HFF-Myc (cell line): ENCODE measurements around the gene AGBL2.
"Not testable (repeated sequence)": the region's sequence is repeated elsewhere in the genome, so short reads cannot be mapped to it uniquely, and the experiment has no call there.

Experiments
- DNase-seq: peaks from one replicate; pipeline ENCODE4 v3.0.0-alpha.2; 2011; ENCODE audit warnings: low read depth; ENCODE audit errors: extremely low read depth
- H3K4me3 ChIP-seq: replicated peaks from 2 replicates; pipeline ENCODE4 v1.5.1; 2011; ENCODE audit warnings: low read depth, mild to moderate bottlenecking, control low read depth, low read length
- TF ChIP-seq, protein P1 (sequence below): IDR thresholded peaks from 2 replicates; pipeline ENCODE4 v1.5.1; 2012; ENCODE audit warnings: mild to moderate bottlenecking, low read depth, low read length, control low read depth; ENCODE audit errors: missing control alignments

Gene AGBL2

DNA sequence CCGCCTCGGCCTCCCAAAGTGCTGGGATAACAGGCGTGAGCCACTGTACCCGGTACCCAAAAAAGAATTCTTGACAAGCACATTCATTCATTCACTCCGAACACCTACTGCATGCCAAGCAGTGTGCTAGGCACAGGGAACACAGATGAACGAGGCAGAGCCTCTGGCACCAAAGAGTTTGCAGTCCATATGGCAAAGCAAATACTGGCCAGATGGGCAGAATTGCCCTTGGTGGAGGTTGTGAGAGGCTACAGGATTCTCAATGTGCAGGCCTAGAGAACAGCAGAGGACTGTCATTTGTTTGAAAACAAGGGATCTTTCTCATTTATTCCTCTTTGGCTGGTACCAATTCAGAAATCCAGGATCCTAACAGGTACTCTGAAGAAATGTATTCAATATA is 45.3 kb downstream of the AGBL2 start:
- TF ChIP-seq, protein P1, sequence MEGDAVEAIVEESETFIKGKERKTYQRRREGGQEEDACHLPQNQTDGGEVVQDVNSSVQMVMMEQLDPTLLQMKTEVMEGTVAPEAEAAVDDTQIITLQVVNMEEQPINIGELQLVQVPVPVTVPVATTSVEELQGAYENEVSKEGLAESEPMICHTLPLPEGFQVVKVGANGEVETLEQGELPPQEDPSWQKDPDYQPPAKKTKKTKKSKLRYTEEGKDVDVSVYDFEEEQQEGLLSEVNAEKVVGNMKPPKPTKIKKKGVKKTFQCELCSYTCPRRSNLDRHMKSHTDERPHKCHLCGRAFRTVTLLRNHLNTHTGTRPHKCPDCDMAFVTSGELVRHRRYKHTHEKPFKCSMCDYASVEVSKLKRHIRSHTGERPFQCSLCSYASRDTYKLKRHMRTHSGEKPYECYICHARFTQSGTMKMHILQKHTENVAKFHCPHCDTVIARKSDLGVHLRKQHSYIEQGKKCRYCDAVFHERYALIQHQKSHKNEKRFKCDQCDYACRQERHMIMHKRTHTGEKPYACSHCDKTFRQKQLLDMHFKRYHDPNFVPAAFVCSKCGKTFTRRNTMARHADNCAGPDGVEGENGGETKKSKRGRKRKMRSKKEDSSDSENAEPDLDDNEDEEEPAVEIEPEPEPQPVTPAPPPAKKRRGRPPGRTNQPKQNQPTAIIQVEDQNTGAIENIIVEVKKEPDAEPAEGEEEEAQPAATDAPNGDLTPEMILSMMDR, result no peak
- no peak for DNase-seq
- H3K4me3 ChIP-seq, result no peak overlapping the region

DNA sequence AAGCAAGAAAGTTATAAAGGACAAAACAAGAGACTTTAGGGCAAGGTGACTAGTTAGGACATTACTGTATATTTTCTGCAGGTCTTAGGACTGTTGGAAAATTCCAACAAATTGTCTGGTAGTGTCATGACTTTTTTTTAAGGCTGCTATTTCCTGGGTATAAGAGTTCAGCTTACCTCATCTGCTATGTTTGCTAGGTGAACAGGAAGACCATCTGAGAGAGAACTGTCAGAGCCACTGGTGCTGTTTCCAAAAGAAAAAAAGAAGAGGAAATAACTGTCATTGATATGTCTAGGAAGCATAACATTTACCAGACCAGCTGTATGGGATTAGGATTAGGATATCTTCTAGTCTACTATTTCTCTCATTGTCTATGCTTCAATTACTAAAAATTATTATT is 46.5 kb downstream of the AGBL2 start:
- H3K4me3 ChIP-seq, result no peak overlapping the region
- TF ChIP-seq, protein P1, result no peak
- DNase-seq, result no peak

DNA sequence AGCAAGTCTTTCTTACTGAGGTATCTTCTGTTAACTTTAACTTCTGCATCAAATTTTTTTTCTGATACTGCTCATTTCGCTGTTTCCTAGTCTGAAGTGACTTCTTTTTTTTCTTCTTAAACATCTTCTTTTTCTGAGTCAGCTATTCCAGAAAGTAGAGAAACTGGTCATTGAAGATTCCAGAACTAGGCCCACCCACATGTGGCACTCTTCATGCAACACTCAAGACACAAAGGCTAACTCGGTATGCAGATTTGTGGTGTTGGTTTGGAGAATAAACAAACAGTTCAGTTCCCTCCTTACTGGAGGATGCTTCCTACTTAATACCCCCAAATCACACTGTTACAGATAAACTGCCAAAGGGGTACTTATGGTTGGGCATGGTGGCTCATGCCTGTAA is 47.6 kb downstream of the AGBL2 start:
- DNase-seq, result no peak
- TF ChIP-seq, protein P1, result no peak
- H3K4me3 ChIP-seq, result no peak overlapping the region

DNA sequence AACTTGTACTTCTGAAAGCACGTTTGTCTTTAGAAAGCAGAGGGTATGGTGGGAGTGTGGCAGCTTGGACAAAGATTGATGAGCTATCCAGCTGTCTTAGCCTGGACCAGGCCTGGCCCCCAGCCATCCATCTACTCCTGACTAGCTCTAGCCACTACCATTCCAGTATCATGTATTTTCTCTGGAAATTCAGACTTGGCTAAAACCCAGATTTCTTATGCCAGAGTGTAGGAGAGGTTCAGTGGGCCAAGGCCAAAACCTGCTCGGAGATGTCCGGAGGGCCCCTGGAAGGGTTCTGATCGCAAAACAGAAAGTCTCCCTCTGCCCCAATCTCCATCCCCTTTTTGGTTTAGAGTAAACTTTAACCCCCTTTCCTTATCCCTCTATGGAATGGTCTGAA is 48.0 kb downstream of the AGBL2 start:
- TF ChIP-seq, protein P1, result no peak
- H3K4me3 ChIP-seq, result no peak overlapping the region
- no peak for DNase-seq

DNA sequence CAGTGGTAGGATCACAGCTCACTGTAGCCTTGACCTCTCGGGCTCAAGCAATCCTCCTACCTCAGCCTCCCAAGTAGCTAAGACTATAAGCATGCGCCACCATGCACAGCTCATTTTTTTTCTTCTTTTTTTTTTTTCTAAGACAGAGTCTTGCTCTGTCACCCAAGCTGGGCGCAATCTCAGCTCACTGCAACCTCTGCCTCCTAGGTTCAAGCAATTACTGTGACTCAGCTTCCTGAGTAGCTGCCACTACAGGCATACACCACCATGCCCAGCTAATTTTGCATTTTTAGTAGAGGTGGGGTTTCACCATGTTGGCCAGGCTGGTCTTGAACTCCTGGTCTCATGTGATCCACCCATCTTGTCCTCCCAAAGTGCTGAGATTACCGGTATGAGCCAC is 50.2 kb downstream of the AGBL2 start:
- H3K4me3 ChIP-seq, DNase-seq: not testable (repeated sequence)

DNA sequence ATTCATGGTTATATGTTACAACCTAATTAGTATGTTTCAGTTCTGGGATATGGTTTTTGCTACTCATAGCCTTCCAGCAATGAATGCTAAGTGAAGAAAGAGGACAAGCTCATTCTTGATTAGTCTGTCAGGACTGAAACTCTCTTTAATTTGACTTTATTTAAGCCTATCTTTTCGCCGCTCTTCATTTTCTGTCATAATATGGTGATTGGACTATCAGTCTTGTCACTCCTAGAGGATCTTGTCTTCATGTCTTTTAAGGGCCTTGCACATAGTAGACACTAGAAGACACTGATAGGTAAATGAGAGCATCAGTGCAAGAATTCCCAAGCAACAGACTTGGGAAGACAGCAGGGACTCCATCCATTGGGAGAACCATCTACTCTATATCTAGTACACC is 53.9 kb downstream of the AGBL2 start:
- TF ChIP-seq, protein P1, result no peak
- DNase-seq, result no peak
- no peak overlapping the region for H3K4me3 ChIP-seq

DNA sequence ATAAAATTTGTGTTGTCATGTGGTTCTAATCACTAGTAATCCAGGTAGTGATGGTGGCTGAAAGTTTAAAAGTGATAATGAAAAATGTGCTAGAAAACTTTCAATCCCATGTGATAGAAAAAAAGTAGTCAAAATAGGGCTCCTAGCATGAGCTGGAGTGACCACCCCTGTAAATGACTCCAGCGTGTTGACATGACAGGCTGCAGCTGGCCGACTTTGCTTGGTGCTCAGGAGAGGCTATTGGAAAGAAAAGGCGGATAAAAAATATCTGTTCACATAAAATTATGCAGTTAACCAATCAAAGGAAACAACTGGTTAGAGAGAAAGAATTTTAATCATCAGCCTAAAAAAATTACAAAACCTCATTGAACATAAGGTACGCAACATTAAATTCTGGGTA is 55.9 kb downstream of the AGBL2 start:
- H3K4me3 ChIP-seq, result no peak overlapping the region
- no peak for DNase-seq
- TF ChIP-seq, protein P1, result no peak
